Measurements from ENCODE around the gene LMAN2. TPM values are rescaled to one million over a fixed set of nuclear protein-coding genes. Genes with fewer than 3 reads are reported as not detected.

Gene LMAN2
- total RNA-seq, 1 donor from 2014 or later, result 103 TPM

DNA sequence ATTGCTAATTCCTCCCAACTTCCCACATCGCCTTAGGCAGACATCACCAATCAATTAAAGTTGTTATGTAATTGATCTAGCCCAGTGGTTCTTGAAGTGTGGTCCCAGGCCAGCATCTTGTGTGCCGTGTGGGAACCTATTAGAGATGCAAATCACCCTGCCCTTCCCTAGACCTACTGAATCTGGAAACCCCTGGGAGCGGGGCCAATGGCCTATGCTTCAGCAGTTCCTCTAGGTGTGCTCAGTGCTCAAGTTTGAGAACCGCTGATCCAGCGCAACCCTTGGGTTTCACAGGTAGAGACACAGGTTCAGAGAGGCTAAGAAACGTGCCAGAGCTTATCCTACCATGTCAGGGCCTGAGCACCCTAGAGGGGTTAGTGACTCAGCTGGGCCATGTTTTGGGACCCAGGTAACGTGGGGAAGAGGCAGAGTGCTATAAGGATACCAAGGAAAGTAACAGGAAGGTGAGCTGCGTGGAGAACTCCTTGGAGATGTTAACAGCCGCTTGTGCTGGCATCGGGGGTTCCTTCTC lies 37.1 kb upstream of the LMAN2 start:
- peak overlapping the region; percentile 34 for H3K4me3 Mint-ChIP-seq (ENCODE audit: unreplicated experiment)
- peaks cover 1% of the 10 kb centered on the region for H3K9me3 Mint-ChIP-seq (ENCODE audit: unreplicated experiment)
- H3K4me1 ChIP-seq (ENCODE audit: insufficient read depth, low read length), result peaks cover 19% of the 10 kb centered on the region
- H3K9ac ChIP-seq (ENCODE audit: low read length), result peak overlapping the region; percentile 41
- H4K20me1 ChIP-seq (ENCODE audit: insufficient read depth, low read length), result peaks cover 17% of the 10 kb centered on the region
- H3K27ac ChIP-seq (ENCODE audit: low read depth, low read length), result no peak overlapping the region
- H3K79me2 ChIP-seq (ENCODE audit: insufficient read depth, low read length), result no peaks in the 10 kb centered on the region
- H3K36me3 Mint-ChIP-seq (ENCODE audit: low read depth, unreplicated experiment), result no peaks in the 10 kb centered on the region
- FAIRE-seq, result no peak
- H3K27me3 Mint-ChIP-seq (ENCODE audit: low read depth, unreplicated experiment), result peaks cover 42% of the 10 kb centered on the region
- H2AFZ ChIP-seq (ENCODE audit: low read depth, low read length), result no peak overlapping the region
- H3K36me3 ChIP-seq (ENCODE audit: insufficient read depth, low read length), result no peaks in the 10 kb centered on the region
- H3K4me1 Mint-ChIP-seq (ENCODE audit: low read depth, unreplicated experiment), result peaks cover 23% of the 10 kb centered on the region
- no peak for TF ChIP-seq EZH2 (IDR thresholded peaks at IDR 0.05; ENCODE audit: insufficient read depth, low read length)
- TF ChIP-seq, protein P1, sequence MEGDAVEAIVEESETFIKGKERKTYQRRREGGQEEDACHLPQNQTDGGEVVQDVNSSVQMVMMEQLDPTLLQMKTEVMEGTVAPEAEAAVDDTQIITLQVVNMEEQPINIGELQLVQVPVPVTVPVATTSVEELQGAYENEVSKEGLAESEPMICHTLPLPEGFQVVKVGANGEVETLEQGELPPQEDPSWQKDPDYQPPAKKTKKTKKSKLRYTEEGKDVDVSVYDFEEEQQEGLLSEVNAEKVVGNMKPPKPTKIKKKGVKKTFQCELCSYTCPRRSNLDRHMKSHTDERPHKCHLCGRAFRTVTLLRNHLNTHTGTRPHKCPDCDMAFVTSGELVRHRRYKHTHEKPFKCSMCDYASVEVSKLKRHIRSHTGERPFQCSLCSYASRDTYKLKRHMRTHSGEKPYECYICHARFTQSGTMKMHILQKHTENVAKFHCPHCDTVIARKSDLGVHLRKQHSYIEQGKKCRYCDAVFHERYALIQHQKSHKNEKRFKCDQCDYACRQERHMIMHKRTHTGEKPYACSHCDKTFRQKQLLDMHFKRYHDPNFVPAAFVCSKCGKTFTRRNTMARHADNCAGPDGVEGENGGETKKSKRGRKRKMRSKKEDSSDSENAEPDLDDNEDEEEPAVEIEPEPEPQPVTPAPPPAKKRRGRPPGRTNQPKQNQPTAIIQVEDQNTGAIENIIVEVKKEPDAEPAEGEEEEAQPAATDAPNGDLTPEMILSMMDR (IDR thresholded peaks at IDR 0.05; ENCODE audit: insufficient read depth, low read depth, low read length), result no peak
- DNase-seq (ENCODE audit: low read depth), result no peak
- H3K9me3 ChIP-seq (ENCODE audit: insufficient read depth, low read depth, low read length), result no peaks in the 10 kb centered on the region
- H3K27ac Mint-ChIP-seq (ENCODE audit: unreplicated experiment), result peak overlapping the region; percentile 15
- H3K4me3 ChIP-seq (ENCODE audit: insufficient read depth, low read depth, low read length), result no peak overlapping the region
- H3K4me2 ChIP-seq (ENCODE audit: low read length), result peak overlapping the region; percentile 77
- H3K27me3 ChIP-seq (ENCODE audit: insufficient read depth, low read length), result peaks cover 3% of the 10 kb centered on the region

DNA sequence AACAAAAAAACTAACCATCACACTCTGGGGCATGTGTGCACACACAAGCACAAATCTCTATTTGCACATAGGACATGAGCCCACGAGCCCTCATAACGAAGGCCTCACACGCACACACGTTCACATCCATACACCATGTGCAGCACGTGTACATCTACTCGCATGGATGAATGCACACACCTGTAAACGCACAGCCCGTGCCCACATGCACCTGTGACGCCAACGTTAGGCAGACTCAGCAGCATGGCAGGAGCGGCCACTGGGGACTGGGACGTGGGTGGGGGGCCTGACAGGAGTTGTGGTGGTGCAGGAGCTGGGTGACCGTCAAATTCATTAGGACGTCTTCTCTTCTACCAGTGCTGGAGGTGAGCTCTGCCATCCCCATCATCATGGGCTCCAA lies 35.9 kb upstream of the LMAN2 start:
- peaks cover 1% of the 10 kb centered on the region for H3K9me3 Mint-ChIP-seq (ENCODE audit: unreplicated experiment)

DNA sequence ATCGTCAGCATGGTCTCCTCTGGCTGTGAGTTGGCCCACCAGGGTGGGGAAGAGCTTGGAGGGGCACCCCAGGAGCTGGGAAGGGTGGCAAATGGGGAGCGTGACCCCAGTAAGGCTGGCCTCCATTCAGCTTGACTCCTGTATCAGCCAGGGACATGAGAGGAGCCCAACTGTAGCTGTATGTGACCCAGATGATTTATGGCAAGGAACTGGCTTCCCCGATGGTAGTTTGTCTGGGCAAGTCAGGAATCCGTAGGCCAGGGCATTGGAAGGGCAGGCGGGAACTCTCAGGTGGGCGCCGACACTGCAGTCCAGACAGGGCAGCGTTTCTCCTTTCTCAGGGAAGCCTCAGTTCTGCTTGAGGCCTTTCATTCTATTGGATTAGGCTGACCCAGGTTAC lies 35.1 kb upstream of the LMAN2 start:
- Histone ChIP-seq H3K27me3 (ENCODE audit: insufficient read depth, low read length) (peaks cover 12% of the 10 kb centered on the region), H4K20me1 (ENCODE audit: insufficient read depth, low read length) (peaks cover 17% of the 10 kb centered on the region), H3K4me2 (ENCODE audit: low read length) (no peak overlapping the region), H3K36me3 (ENCODE audit: insufficient read depth, low read length) (no peaks in the 10 kb centered on the region), H2AFZ (ENCODE audit: low read depth, low read length) (no peak overlapping the region), H3K9ac (ENCODE audit: low read length) (no peak overlapping the region), H3K27ac (ENCODE audit: low read depth, low read length) (no peak overlapping the region), H3K4me3 (ENCODE audit: insufficient read depth, low read depth, low read length) (no peak overlapping the region), H3K9me3 (ENCODE audit: insufficient read depth, low read depth, low read length) (no peaks in the 10 kb centered on the region), H3K4me1 (ENCODE audit: insufficient read depth, low read length) (peaks cover 19% of the 10 kb centered on the region), H3K79me2 (ENCODE audit: insufficient read depth, low read length) (no peaks in the 10 kb centered on the region)
- DNase-seq (ENCODE audit: low read depth), result no peak
- no peak overlapping the region for H3K4me3 Mint-ChIP-seq (ENCODE audit: unreplicated experiment)
- peaks cover 23% of the 10 kb centered on the region for H3K4me1 Mint-ChIP-seq (ENCODE audit: low read depth, unreplicated experiment)
- peaks cover 44% of the 10 kb centered on the region for H3K27me3 Mint-ChIP-seq (ENCODE audit: low read depth, unreplicated experiment)
- H3K36me3 Mint-ChIP-seq (ENCODE audit: low read depth, unreplicated experiment), result no peaks in the 10 kb centered on the region
- no peak for TF ChIP-seq EZH2 (IDR thresholded peaks at IDR 0.05; ENCODE audit: insufficient read depth, low read length)
- TF ChIP-seq, protein P1 (IDR thresholded peaks at IDR 0.05; ENCODE audit: insufficient read depth, low read depth, low read length), result no peak
- no peak overlapping the region for H3K27ac Mint-ChIP-seq (ENCODE audit: unreplicated experiment)
- FAIRE-seq, result no peak
- H3K9me3 Mint-ChIP-seq (ENCODE audit: unreplicated experiment), result peaks cover 1% of the 10 kb centered on the region

More for the DNA sequence above, 35.9 kb upstream of the LMAN2 start:
- Histone ChIP-seq H3K36me3 (ENCODE audit: insufficient read depth, low read length) (no peaks in the 10 kb centered on the region), H3K79me2 (ENCODE audit: insufficient read depth, low read length) (no peaks in the 10 kb centered on the region), H3K4me3 (ENCODE audit: insufficient read depth, low read depth, low read length) (no peak overlapping the region), H3K9ac (ENCODE audit: low read length) (no peak overlapping the region), H4K20me1 (ENCODE audit: insufficient read depth, low read length) (peaks cover 17% of the 10 kb centered on the region), H3K27ac (ENCODE audit: low read depth, low read length) (no peak overlapping the region), H3K9me3 (ENCODE audit: insufficient read depth, low read depth, low read length) (no peaks in the 10 kb centered on the region), H3K4me2 (ENCODE audit: low read length) (no peak overlapping the region), H3K4me1 (ENCODE audit: insufficient read depth, low read length) (peaks cover 19% of the 10 kb centered on the region), H3K27me3 (ENCODE audit: insufficient read depth, low read length) (peaks cover 12% of the 10 kb centered on the region), H2AFZ (ENCODE audit: low read depth, low read length) (no peak overlapping the region)
- H3K4me3 Mint-ChIP-seq (ENCODE audit: unreplicated experiment), result no peak overlapping the region
- no peak for FAIRE-seq
- no peak for TF ChIP-seq EZH2 (IDR thresholded peaks at IDR 0.05; ENCODE audit: insufficient read depth, low read length)
- TF ChIP-seq, protein P1 (IDR thresholded peaks at IDR 0.05; ENCODE audit: insufficient read depth, low read depth, low read length), result no peak
- H3K36me3 Mint-ChIP-seq (ENCODE audit: low read depth, unreplicated experiment), result no peaks in the 10 kb centered on the region
- peaks cover 45% of the 10 kb centered on the region for H3K27me3 Mint-ChIP-seq (ENCODE audit: low read depth, unreplicated experiment)
- DNase-seq (ENCODE audit: low read depth), result no peak
- no peak overlapping the region for H3K27ac Mint-ChIP-seq (ENCODE audit: unreplicated experiment)
- peaks cover 23% of the 10 kb centered on the region for H3K4me1 Mint-ChIP-seq (ENCODE audit: low read depth, unreplicated experiment)

Data from astrocyte (in vitro differentiated cells and primary cell).